Measurements from ENCODE around the gene GMFB. TPM values are rescaled to one million over a fixed set of nuclear protein-coding genes. Genes with fewer than 3 reads are reported as not detected.

GMFB gene
- total and polyA plus RNA-seq, 9 of the 15 experiments (the other 6 are each of a cell fraction or from before 2014, with no cell fraction given): 14.0 to 31.7 (median 20.5) TPM

DNA sequence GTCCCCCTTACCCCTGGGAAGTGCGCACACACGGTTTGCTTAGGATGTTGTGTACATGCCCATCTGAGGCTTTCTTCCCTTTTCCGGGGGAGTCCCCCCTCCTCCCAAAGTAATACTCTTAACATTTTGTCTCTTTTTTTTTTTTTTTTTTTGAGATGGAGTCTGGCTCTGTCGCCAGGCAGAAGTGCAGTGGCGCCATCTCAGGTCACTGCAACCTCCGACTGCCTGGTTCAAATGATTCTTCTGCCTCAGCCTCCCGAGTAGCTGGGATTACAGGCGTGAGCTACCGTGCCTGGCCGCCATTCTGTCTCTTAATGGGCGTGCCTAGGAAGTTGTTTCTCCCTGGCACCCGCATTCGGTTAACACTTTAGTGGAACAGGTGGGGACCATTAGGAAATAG is 4.5 kb upstream of the GMFB start (continued):
- TF ChIP-seq ILF3 (IDR thresholded peaks at IDR 0.05; ENCODE audit: borderline replicate concordance) (no peak), ZNF57 (CRISPR knock-in tag; IDR thresholded peaks at IDR 0.05) (no peak), COPS2 (conservative IDR thresholded peaks at IDR 0.05) (no peak), RAD21 (CRISPR knock-in tag; conservative IDR thresholded peaks at IDR 0.05 in 1 of 2, IDR thresholded peaks at IDR 0.05 in 1 of 2) (0 out of 4 replicates have a peak, but pooled peaks of 1 of the 2 experiments have one; percentile 3), SAFB (IDR thresholded peaks at IDR 0.05; ENCODE audit: borderline replicate concordance, low read depth, low read length) (no peak)

DNA sequence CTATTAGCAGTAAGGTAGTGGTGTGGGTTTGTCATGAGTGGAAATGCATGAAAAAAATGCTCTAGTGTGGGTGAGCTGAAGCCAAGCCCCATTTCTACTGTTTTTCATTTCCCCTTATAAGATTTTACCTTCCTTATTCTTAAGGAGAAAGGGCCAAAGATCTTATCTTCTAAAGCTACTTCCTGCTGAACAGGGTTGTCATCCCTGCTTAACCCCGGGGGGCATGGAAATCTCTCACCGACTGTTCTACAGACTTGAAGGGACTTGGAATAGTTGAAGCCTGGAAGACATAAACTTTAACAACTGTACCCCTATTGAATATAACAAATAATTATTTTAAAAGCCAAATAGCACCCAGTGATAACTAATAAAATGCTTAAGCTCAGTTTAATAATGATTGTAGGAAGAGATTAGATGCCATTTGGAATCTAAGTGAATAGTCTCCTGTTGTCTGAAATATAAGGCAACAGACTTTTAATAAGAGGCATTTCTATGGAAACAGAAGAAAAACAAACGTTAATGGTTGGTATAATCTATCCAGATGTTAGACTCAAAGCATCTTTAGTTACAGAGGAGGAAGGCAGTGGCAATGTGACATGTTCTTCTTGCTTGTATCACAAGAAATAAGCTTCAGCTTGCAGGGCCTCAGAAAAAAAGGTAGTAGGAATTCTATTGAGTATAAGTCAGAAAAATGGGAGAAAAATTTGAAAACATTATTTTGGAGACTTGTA is 1.8 kb upstream of the GMFB start:
- BruUV-seq (replicated peaks): no TSS peak
- H3K9me1 ChIP-seq (ENCODE audit: control insufficient read depth, insufficient read depth, low read length): no peaks in the 10 kb centered on the region
- TF ChIP-seq SNRNP70 (optimal IDR thresholded peaks at IDR 0.05; ENCODE audit: low read depth, low read length): no peak
- TF ChIP-seq, protein P1, sequence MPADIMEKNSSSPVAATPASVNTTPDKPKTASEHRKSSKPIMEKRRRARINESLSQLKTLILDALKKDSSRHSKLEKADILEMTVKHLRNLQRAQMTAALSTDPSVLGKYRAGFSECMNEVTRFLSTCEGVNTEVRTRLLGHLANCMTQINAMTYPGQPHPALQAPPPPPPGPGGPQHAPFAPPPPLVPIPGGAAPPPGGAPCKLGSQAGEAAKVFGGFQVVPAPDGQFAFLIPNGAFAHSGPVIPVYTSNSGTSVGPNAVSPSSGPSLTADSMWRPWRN (IDR thresholded peaks at IDR 0.05; ENCODE audit: low read depth): no peak
- no peak for TF ChIP-seq TAF1 (IDR thresholded peaks at IDR 0.05; ENCODE audit: control insufficient read depth, extremely low read depth, insufficient read depth, low read length, severe bottlenecking)
- TF ChIP-seq KHSRP (IDR thresholded peaks at IDR 0.05): no peak
- no peak for TF ChIP-seq BMI1 (IDR thresholded peaks at IDR 0.05; ENCODE audit: low read length)
- TF ChIP-seq TFAM (CRISPR knock-in tag; conservative IDR thresholded peaks at IDR 0.05): no peak
- TF ChIP-seq, protein P2, sequence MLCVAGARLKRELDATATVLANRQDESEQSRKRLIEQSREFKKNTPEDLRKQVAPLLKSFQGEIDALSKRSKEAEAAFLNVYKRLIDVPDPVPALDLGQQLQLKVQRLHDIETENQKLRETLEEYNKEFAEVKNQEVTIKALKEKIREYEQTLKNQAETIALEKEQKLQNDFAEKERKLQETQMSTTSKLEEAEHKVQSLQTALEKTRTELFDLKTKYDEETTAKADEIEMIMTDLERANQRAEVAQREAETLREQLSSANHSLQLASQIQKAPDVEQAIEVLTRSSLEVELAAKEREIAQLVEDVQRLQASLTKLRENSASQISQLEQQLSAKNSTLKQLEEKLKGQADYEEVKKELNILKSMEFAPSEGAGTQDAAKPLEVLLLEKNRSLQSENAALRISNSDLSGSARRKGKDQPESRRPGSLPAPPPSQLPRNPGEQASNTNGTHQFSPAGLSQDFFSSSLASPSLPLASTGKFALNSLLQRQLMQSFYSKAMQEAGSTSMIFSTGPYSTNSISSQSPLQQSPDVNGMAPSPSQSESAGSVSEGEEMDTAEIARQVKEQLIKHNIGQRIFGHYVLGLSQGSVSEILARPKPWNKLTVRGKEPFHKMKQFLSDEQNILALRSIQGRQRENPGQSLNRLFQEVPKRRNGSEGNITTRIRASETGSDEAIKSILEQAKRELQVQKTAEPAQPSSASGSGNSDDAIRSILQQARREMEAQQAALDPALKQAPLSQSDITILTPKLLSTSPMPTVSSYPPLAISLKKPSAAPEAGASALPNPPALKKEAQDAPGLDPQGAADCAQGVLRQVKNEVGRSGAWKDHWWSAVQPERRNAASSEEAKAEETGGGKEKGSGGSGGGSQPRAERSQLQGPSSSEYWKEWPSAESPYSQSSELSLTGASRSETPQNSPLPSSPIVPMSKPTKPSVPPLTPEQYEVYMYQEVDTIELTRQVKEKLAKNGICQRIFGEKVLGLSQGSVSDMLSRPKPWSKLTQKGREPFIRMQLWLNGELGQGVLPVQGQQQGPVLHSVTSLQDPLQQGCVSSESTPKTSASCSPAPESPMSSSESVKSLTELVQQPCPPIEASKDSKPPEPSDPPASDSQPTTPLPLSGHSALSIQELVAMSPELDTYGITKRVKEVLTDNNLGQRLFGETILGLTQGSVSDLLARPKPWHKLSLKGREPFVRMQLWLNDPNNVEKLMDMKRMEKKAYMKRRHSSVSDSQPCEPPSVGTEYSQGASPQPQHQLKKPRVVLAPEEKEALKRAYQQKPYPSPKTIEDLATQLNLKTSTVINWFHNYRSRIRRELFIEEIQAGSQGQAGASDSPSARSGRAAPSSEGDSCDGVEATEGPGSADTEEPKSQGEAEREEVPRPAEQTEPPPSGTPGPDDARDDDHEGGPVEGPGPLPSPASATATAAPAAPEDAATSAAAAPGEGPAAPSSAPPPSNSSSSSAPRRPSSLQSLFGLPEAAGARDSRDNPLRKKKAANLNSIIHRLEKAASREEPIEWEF (CRISPR knock-in tag; IDR thresholded peaks at IDR 0.05): no peak
- intact Hi-C loops (cut with micrococcal nuclease) (loop anchor here (10.0 kb wide), 1 partner anchor 126 kb away; no protein-coding TSS in a partner anchor), in situ Hi-C loops (cut with MboI) (no loop called here)
- no peaks in the 10 kb centered on the region for H4K20me1 ChIP-seq (replicated peaks; ENCODE audit: control insufficient read depth, insufficient read depth, low read length)
- CTCF ChIA-PET (ENCODE audit: low intra/inter-chr PET ratio): no interaction called here
- peak overlapping the region; percentile 98 for H2AFZ ChIP-seq (ENCODE audit: low read depth, low read length)
- peaks cover 9 to 23% of the 10 kb centered on the region in 2 experiments for H3K4me1 ChIP-seq (replicated peaks in 1 of 2; ENCODE audit: control insufficient read depth in 2 of 2, insufficient read depth in 2 of 2, low read length in 2 of 2)
- WGBS (ENCODE audit: insufficient coverage, low coverage, missing lambda C conversion rate): 3% methylated on average over 3 of the region's 3 CpGs
- H3K4me2 ChIP-seq (ENCODE audit: insufficient read depth, low read length): peak overlapping the region; percentile 33; the same call in 1 of the 2 replicates
- H3K79me2 ChIP-seq (ENCODE audit: control insufficient read depth, insufficient read depth, low read length): peaks cover 26% of the 10 kb centered on the region
- no peaks in the 10 kb centered on the region for H3K9me3 ChIP-seq (replicated peaks; ENCODE audit: control insufficient read depth, insufficient read depth, low read depth, low read length)
- peak overlapping the region; percentile 23; the same call in 1 of the 3 replicates for H3K27ac ChIP-seq (ENCODE audit: extremely low read depth, low read depth, low read length)
- H3K4me3 ChIP-seq: no peak overlapping the region
- POLR2A ChIA-PET: no interaction called here
- ATAC-seq: no peak
- H3K36me3 ChIP-seq (ENCODE audit: control insufficient read depth, insufficient read depth, low read length): no peaks in the 10 kb centered on the region
- FAIRE-seq: no peak
- H3K27me3 ChIP-seq (ENCODE audit: control insufficient read depth in 2 of 2, insufficient read depth in 2 of 2, low read length in 2 of 2): no peaks in the 10 kb centered on the region
- H3K9ac ChIP-seq (ENCODE audit: insufficient read depth in 1 of 2, low read depth in 2 of 2, low read length in 2 of 2): no peak overlapping the region
- peak in 1 of 4 experiments; percentile 7 for DNase-seq (ENCODE audit: extremely low read depth in 1 of 4, low spot score in 3 of 4)
